ENCODE data around the gene DCBLD1. TPM values are rescaled to one million over a fixed set of nuclear protein-coding genes. Genes with fewer than 3 reads are reported as not detected.
A peak's percentile ranks its signal among the peaks of the same experiment; 100 is the strongest.
"Not testable (repeated sequence)": the region's sequence is repeated elsewhere in the genome, so short reads cannot be mapped to it uniquely, and the experiment has no call there.

Gene DCBLD1
- total RNA-seq, 2 experiments from 2014 or later: 1.2 to 1.6 TPM

- H3K4me1 Mint-ChIP-seq: no peaks in the 10 kb centered on the region
- no peak overlapping the region for H3K4me3 Mint-ChIP-seq
- no peaks in the 10 kb centered on the region for H3K36me3 Mint-ChIP-seq (ENCODE audit: low read depth)
- POLR2A ChIA-PET: no interaction called here
- H3K9me3 Mint-ChIP-seq (ENCODE audit: low read depth): no peaks in the 10 kb centered on the region
- CTCF ChIA-PET: interaction anchor here (1.1 to 1.7 kb wide), 3 partner anchors 12 to 150 kb away, joined by 3 to 4 read pairs (median 4); no protein-coding TSS in a partner anchor
- H3K27ac Mint-ChIP-seq: no peak overlapping the region
- ATAC-seq (no peak), DNase-seq (no peak)
- intact Hi-C loops (cut with DNase I, micrococcal nuclease): no loop called here
- H3K27me3 Mint-ChIP-seq: peaks cover 3% of the 10 kb centered on the region
These were observed 26.2 kb upstream of the DCBLD1 start for GRCh38 chr6:117456250-117456649.

GRCh38 chr6:117456998-117457397 lies 25.5 kb upstream of the DCBLD1 start:
- no peak for DNase-seq
- Mint-ChIP-seq H3K4me1 (no peaks in the 10 kb centered on the region), H3K27ac (no peak overlapping the region), H3K9me3 (ENCODE audit: low read depth) (no peaks in the 10 kb centered on the region), H3K36me3 (ENCODE audit: low read depth) (no peaks in the 10 kb centered on the region), H3K4me3 (no peak overlapping the region), H3K27me3 (peaks cover 3% of the 10 kb centered on the region)
- ChIA-PET CTCF (interaction anchor here (0.7 to 1.7 kb wide), 3 partner anchors 30 to 148 kb away, joined by 3 to 4 read pairs (median 4); no protein-coding TSS in a partner anchor), POLR2A (no interaction called here)
- intact Hi-C loops (cut with DNase I, micrococcal nuclease): no loop called here
- no peak for ATAC-seq

GRCh38 chr6:117459204-117459944 lies 23.1 kb upstream of the DCBLD1 start:
- intact Hi-C loops (cut with DNase I, micrococcal nuclease): no loop called here
- Mint-ChIP-seq H3K9me3 (ENCODE audit: low read depth) (no peaks in the 10 kb centered on the region), H3K36me3 (ENCODE audit: low read depth) (no peaks in the 10 kb centered on the region), H3K27me3 (peaks cover 5% of the 10 kb centered on the region), H3K4me1 (peaks cover 10% of the 10 kb centered on the region), H3K27ac (no peak overlapping the region), H3K4me3 (no peak overlapping the region)
- ChIA-PET CTCF (interaction anchor here (1.1 kb wide), 1 partner anchor 9 kb away, joined by 6 read pairs; no protein-coding TSS in a partner anchor), POLR2A (no interaction called here)
- no peak for DNase-seq
- no peak for ATAC-seq

- peak; percentile 40 for DNase-seq
- intact Hi-C loops (cut with DNase I, micrococcal nuclease): loop anchor here in 1 of 2 experiments (5.0 kb wide), 1 partner anchor 83 kb away; no protein-coding TSS in a partner anchor
- Mint-ChIP-seq H3K9me3 (ENCODE audit: low read depth) (no peaks in the 10 kb centered on the region), H3K27me3 (peaks cover 21% of the 10 kb centered on the region), H3K27ac (peak overlapping the region; percentile 30), H3K36me3 (ENCODE audit: low read depth) (no peaks in the 10 kb centered on the region), H3K4me3 (no peak overlapping the region), H3K4me1 (peaks cover 19% of the 10 kb centered on the region)
- ATAC-seq: peak; percentile 98
- ChIA-PET CTCF (interaction anchor here (1.2 to 1.8 kb wide), 2 partner anchors 14 kb away, joined by 3 to 5 read pairs; no protein-coding TSS in a partner anchor), POLR2A (no interaction called here)
These were observed 18.5 kb upstream of the DCBLD1 start for GRCh38 chr6:117463762-117464665.

- intact Hi-C loops (cut with DNase I, micrococcal nuclease): loop anchor here in 1 of 2 experiments (5.0 kb wide), 1 partner anchor 83 kb away; no protein-coding TSS in a partner anchor
- H3K27ac Mint-ChIP-seq: no peak overlapping the region
- no peaks in the 10 kb centered on the region for H3K36me3 Mint-ChIP-seq (ENCODE audit: low read depth)
- DNase-seq (no peak), ATAC-seq (no peak)
- no peak overlapping the region for H3K4me3 Mint-ChIP-seq
- H3K4me1 Mint-ChIP-seq: peaks cover 21% of the 10 kb centered on the region
- ChIA-PET CTCF (interaction anchor here (1.2 to 1.8 kb wide), 2 partner anchors 13 to 15 kb away, joined by 3 to 5 read pairs; no protein-coding TSS in a partner anchor), POLR2A (no interaction called here)
- H3K27me3 Mint-ChIP-seq: peaks cover 22% of the 10 kb centered on the region
- no peaks in the 10 kb centered on the region for H3K9me3 Mint-ChIP-seq (ENCODE audit: low read depth)
These were observed 17.8 kb upstream of the DCBLD1 start for GRCh38 chr6:117464700-117465099.

GRCh38 chr6:117465691-117466090 lies 16.8 kb upstream of the DCBLD1 start:
- intact Hi-C loops (cut with DNase I, micrococcal nuclease): no loop called here
- no peak for ATAC-seq
- Mint-ChIP-seq H3K27me3 (peaks cover 22% of the 10 kb centered on the region), H3K27ac (no peak overlapping the region), H3K4me1 (peaks cover 21% of the 10 kb centered on the region), H3K4me3 (no peak overlapping the region), H3K9me3 (ENCODE audit: low read depth) (no peaks in the 10 kb centered on the region), H3K36me3 (ENCODE audit: low read depth) (no peaks in the 10 kb centered on the region)
- peak; percentile 13 for DNase-seq
- POLR2A ChIA-PET: interaction anchor here (0.6 kb wide), 1 partner anchor 16 kb away, joined by 4 read pairs; no protein-coding TSS in a partner anchor
- CTCF ChIA-PET: interaction anchor here (0.8 to 1.8 kb wide), 4 partner anchors 12 to 82 kb away, joined by 3 to 5 read pairs (median 3); no protein-coding TSS in a partner anchor

GRCh38 chr6:117467876-117468275 lies 14.6 kb upstream of the DCBLD1 start:
- Mint-ChIP-seq H3K36me3 (ENCODE audit: low read depth) (no peaks in the 10 kb centered on the region), H3K4me1 (peaks cover 21% of the 10 kb centered on the region), H3K27ac (no peak overlapping the region), H3K27me3 (peaks cover 27% of the 10 kb centered on the region), H3K9me3 (ENCODE audit: low read depth) (no peaks in the 10 kb centered on the region), H3K4me3 (no peak overlapping the region)
- ChIA-PET POLR2A (no interaction called here), CTCF (interaction anchor here (0.7 to 1.3 kb wide), 2 partner anchors 18 to 469 kb away, joined by 3 to 5 read pairs; no protein-coding TSS in a partner anchor)
- no peak for ATAC-seq
- DNase-seq: no peak
- intact Hi-C loops (cut with DNase I, micrococcal nuclease): no loop called here

- ChIA-PET POLR2A (interaction anchor here (0.8 kb wide), 1 partner anchor 135 kb away, joined by 3 read pairs; no protein-coding TSS in a partner anchor), CTCF (interaction anchor here (0.6 kb wide), 1 partner anchor 120 kb away, joined by 3 read pairs; no protein-coding TSS in a partner anchor)
- DNase-seq; intact Hi-C loops (cut with DNase I, micrococcal nuclease); H3K36me3 Mint-ChIP-seq (ENCODE audit: low read depth); H3K9me3 Mint-ChIP-seq (ENCODE audit: low read depth); H3K27ac Mint-ChIP-seq; ATAC-seq; H3K4me3 Mint-ChIP-seq: not testable (repeated sequence)
- peaks cover 19% of the 10 kb centered on the region for H3K4me1 Mint-ChIP-seq
- H3K27me3 Mint-ChIP-seq: peaks cover 28% of the 10 kb centered on the region
These were observed 13.9 kb upstream of the DCBLD1 start for GRCh38 chr6:117468527-117468926.

- Mint-ChIP-seq H3K4me1 (peaks cover 11% of the 10 kb centered on the region), H3K9me3 (ENCODE audit: low read depth) (no peaks in the 10 kb centered on the region), H3K27ac (no peak overlapping the region), H3K4me3 (no peak overlapping the region), H3K27me3 (peaks cover 34% of the 10 kb centered on the region), H3K36me3 (ENCODE audit: low read depth) (no peaks in the 10 kb centered on the region)
- CTCF ChIA-PET: interaction anchor here (0.6 kb wide), 1 partner anchor 119 kb away, joined by 3 read pairs; no protein-coding TSS in a partner anchor
- DNase-seq (no peak), ATAC-seq (no peak)
- POLR2A ChIA-PET: interaction anchor here (0.8 kb wide), 1 partner anchor 134 kb away, joined by 3 read pairs; no protein-coding TSS in a partner anchor
- intact Hi-C loops (cut with DNase I, micrococcal nuclease): no loop called here
These were observed 13.1 kb upstream of the DCBLD1 start for GRCh38 chr6:117469356-117469755.

- H3K36me3 Mint-ChIP-seq (ENCODE audit: low read depth): no peaks in the 10 kb centered on the region
- ATAC-seq (no peak), DNase-seq (no peak)
- H3K27me3 Mint-ChIP-seq: peaks cover 34% of the 10 kb centered on the region
- no peaks in the 10 kb centered on the region for H3K9me3 Mint-ChIP-seq (ENCODE audit: low read depth)
- H3K4me3 Mint-ChIP-seq: no peak overlapping the region
- POLR2A ChIA-PET: no interaction called here
- H3K27ac Mint-ChIP-seq: no peak overlapping the region
- CTCF ChIA-PET: interaction anchor here (2.4 kb wide), 1 partner anchor 20 kb away, joined by 6 read pairs; no protein-coding TSS in a partner anchor
- peaks cover 7% of the 10 kb centered on the region for H3K4me1 Mint-ChIP-seq
- intact Hi-C loops (cut with DNase I, micrococcal nuclease): no loop called here
These were observed 12.7 kb upstream of the DCBLD1 start for GRCh38 chr6:117469791-117470190.

GRCh38 chr6:117472667-117473066 lies 9.8 kb upstream of the DCBLD1 start:
- ATAC-seq: no peak
- POLR2A ChIA-PET: no interaction called here
- Mint-ChIP-seq H3K27ac (no peak overlapping the region), H3K4me3 (no peak overlapping the region), H3K4me1 (peaks cover 2% of the 10 kb centered on the region), H3K27me3 (peaks cover 23% of the 10 kb centered on the region), H3K9me3 (ENCODE audit: low read depth) (no peaks in the 10 kb centered on the region), H3K36me3 (ENCODE audit: low read depth) (no peaks in the 10 kb centered on the region)
- CTCF ChIA-PET: no interaction called here
- no peak for DNase-seq
- intact Hi-C loops (cut with DNase I, micrococcal nuclease): no loop called here
